ENCODE data around the gene CSF2RB.
A peak's percentile ranks its signal among the peaks of the same experiment; 100 is the strongest.
"Not testable (repeated sequence)": the region's sequence is repeated elsewhere in the genome, so short reads cannot be mapped to it uniquely, and the experiment has no call there.

The CSF2RB gene

GRCh38 chr22:36976606-36977005 lies 63.2 kb downstream of the CSF2RB start:
- DNase-seq: no peak

- DNase-seq: no peak
Measured at GRCh38 chr22:36977401-36977861, 64.0 kb downstream of the CSF2RB start.

GRCh38 chr22:36977947-36978660 lies 64.7 kb downstream of the CSF2RB start:
- DNase-seq: peak; percentile 51

GRCh38 chr22:36979016-36979910 lies 65.8 kb downstream of the CSF2RB start:
- no peak for DNase-seq

GRCh38 chr22:36981247-36981775 lies 67.9 kb downstream of the CSF2RB start:
- DNase-seq: no peak

GRCh38 chr22:36982136-36982535 lies 68.7 kb downstream of the CSF2RB start:
- DNase-seq: no peak

GRCh38 chr22:36985211-36985889 lies 71.9 kb downstream of the CSF2RB start:
- DNase-seq: no peak

- no peak for DNase-seq
Measured at GRCh38 chr22:36986242-36986821, 72.9 kb downstream of the CSF2RB start.

- no peak for DNase-seq
Measured at GRCh38 chr22:36988075-36988832, 74.8 kb downstream of the CSF2RB start.

- DNase-seq: not testable (repeated sequence)
Measured at GRCh38 chr22:36989012-36989411, 75.6 kb downstream of the CSF2RB start.
